ENCODE results near the gene PRKAB2. TPM values are rescaled to one million over a fixed set of nuclear protein-coding genes. Genes with fewer than 3 reads are reported as not detected.
"Not testable (repeated sequence)": the region's sequence is repeated elsewhere in the genome, so short reads cannot be mapped to it uniquely, and the experiment has no call there.

Gene PRKAB2
- total and polyA plus RNA-seq, 4 experiments from 2014 or later = 1.8 to 24.5 (median 11.5) TPM

- no peak overlapping the region for H3K27ac ChIP-seq (ENCODE audit: low read depth, low read length)
- H3K27me3 Mint-ChIP-seq = peaks cover 8 to 18% of the 10 kb centered on the region in 2 donors
- no peak for DNase-seq
- no peaks in the 10 kb centered on the region for H3K36me3 ChIP-seq (ENCODE audit: insufficient read depth, low read length)
- no peak overlapping the region for H3K4me3 Mint-ChIP-seq
- no peaks in the 10 kb centered on the region for H3K4me1 Mint-ChIP-seq
- no peaks in the 10 kb centered on the region for H3K36me3 Mint-ChIP-seq
- intact Hi-C loops (cut with micrococcal nuclease) = no loop called here
- H3K9me3 ChIP-seq (ENCODE audit: control insufficient read depth in 1 of 2, low read length in 2 of 2) = no peaks in the 10 kb centered on the region
- no peaks in the 10 kb centered on the region for H3K4me1 ChIP-seq (ENCODE audit: insufficient read depth, low read length)
- peaks cover 0 to 5% (median 0%) of the 10 kb centered on the region in 8 donors for H3K9me3 Mint-ChIP-seq
- CTCF ChIA-PET (ENCODE audit: partially characterized antibody) = no interaction called here
- no peak overlapping the region for H3K4me3 ChIP-seq (ENCODE audit: low read length in 2 of 2)
- H3K27ac Mint-ChIP-seq = no peak overlapping the region
- H3K27me3 ChIP-seq (ENCODE audit: insufficient read depth, low read length) = no peaks in the 10 kb centered on the region
- POLR2A ChIA-PET (ENCODE audit: partially characterized antibody) = no interaction called here
Observed at GRCh38 chr1:147129116-147129873, 43.0 kb downstream of the PRKAB2 start.

- Mint-ChIP-seq H3K36me3 (no peaks in the 10 kb centered on the region), H3K9me3 (peaks cover 0 to 6% (median 0%) of the 10 kb centered on the region in 8 donors), H3K4me3 (no peak overlapping the region), H3K27ac (no peak overlapping the region), H3K4me1 (no peaks in the 10 kb centered on the region), H3K27me3 (peaks cover 9 to 12% of the 10 kb centered on the region in 2 donors)
- H3K36me3 ChIP-seq (ENCODE audit: insufficient read depth, low read length) = no peaks in the 10 kb centered on the region
- no peak for DNase-seq
- H3K27me3 ChIP-seq (ENCODE audit: insufficient read depth, low read length) = no peaks in the 10 kb centered on the region
- H3K9me3 ChIP-seq (ENCODE audit: control insufficient read depth in 1 of 2, low read length in 2 of 2) = no peaks in the 10 kb centered on the region
- no peak overlapping the region for H3K27ac ChIP-seq (ENCODE audit: low read depth, low read length)
- ChIA-PET CTCF (ENCODE audit: partially characterized antibody) (no interaction called here), POLR2A (ENCODE audit: partially characterized antibody) (no interaction called here)
- H3K4me1 ChIP-seq (ENCODE audit: insufficient read depth, low read length) = no peaks in the 10 kb centered on the region
- H3K4me3 ChIP-seq (ENCODE audit: low read length in 2 of 2) = no peak overlapping the region
- intact Hi-C loops (cut with micrococcal nuclease) = no loop called here
Observed at GRCh38 chr1:147124266-147124665, 48.0 kb downstream of the PRKAB2 start.

GRCh38 chr1:147117109-147117508 is 55.2 kb downstream of the PRKAB2 start:
- H3K36me3 ChIP-seq (ENCODE audit: insufficient read depth, low read length) = no peaks in the 10 kb centered on the region
- no peak for DNase-seq
- ChIA-PET CTCF (ENCODE audit: partially characterized antibody) (no interaction called here), POLR2A (ENCODE audit: partially characterized antibody) (no interaction called here)
- no peaks in the 10 kb centered on the region for H3K9me3 ChIP-seq (ENCODE audit: control insufficient read depth in 1 of 2, low read length in 2 of 2)
- H3K4me3 Mint-ChIP-seq = no peak overlapping the region
- H3K27me3 Mint-ChIP-seq = peaks cover 3 to 4% of the 10 kb centered on the region in 2 donors
- no peaks in the 10 kb centered on the region for H3K4me1 ChIP-seq (ENCODE audit: insufficient read depth, low read length)
- H3K27ac ChIP-seq (ENCODE audit: low read depth, low read length) = no peak overlapping the region
- no peak overlapping the region for H3K27ac Mint-ChIP-seq
- no peaks in the 10 kb centered on the region for H3K36me3 Mint-ChIP-seq
- H3K4me3 ChIP-seq (ENCODE audit: low read length in 2 of 2) = no peak overlapping the region
- H3K4me1 Mint-ChIP-seq = no peaks in the 10 kb centered on the region
- H3K27me3 ChIP-seq (ENCODE audit: insufficient read depth, low read length) = no peaks in the 10 kb centered on the region
- intact Hi-C loops (cut with micrococcal nuclease) = no loop called here
- no peaks in the 10 kb centered on the region for H3K9me3 Mint-ChIP-seq

GRCh38 chr1:147115496-147115895 is 56.8 kb downstream of the PRKAB2 start:
- ChIA-PET CTCF (ENCODE audit: partially characterized antibody) (interaction anchor here (1.1 kb wide), 1 partner anchor 128 kb away, joined by 3 read pairs; no protein-coding TSS in a partner anchor), POLR2A (ENCODE audit: partially characterized antibody) (no interaction called here)
- no peak for DNase-seq
- Histone ChIP-seq H3K4me3 (ENCODE audit: low read length in 2 of 2) (no peak overlapping the region), H3K4me1 (ENCODE audit: insufficient read depth, low read length) (no peaks in the 10 kb centered on the region), H3K36me3 (ENCODE audit: insufficient read depth, low read length) (no peaks in the 10 kb centered on the region), H3K9me3 (ENCODE audit: control insufficient read depth in 1 of 2, low read length in 2 of 2) (no peaks in the 10 kb centered on the region), H3K27me3 (ENCODE audit: insufficient read depth, low read length) (no peaks in the 10 kb centered on the region), H3K27ac (ENCODE audit: low read depth, low read length) (no peak overlapping the region)
- no peak overlapping the region for H3K27ac Mint-ChIP-seq
- no peaks in the 10 kb centered on the region for H3K4me1 Mint-ChIP-seq
- peaks cover 3 to 4% of the 10 kb centered on the region in 2 donors for H3K27me3 Mint-ChIP-seq
- H3K4me3 Mint-ChIP-seq = no peak overlapping the region
- H3K36me3 Mint-ChIP-seq = no peaks in the 10 kb centered on the region
- intact Hi-C loops (cut with micrococcal nuclease) = no loop called here
- H3K9me3 Mint-ChIP-seq = no peaks in the 10 kb centered on the region

- POLR2A ChIA-PET (ENCODE audit: partially characterized antibody); H3K4me3 Mint-ChIP-seq; H3K4me1 Mint-ChIP-seq; H3K27me3 Mint-ChIP-seq; intact Hi-C loops (cut with micrococcal nuclease); H3K36me3 Mint-ChIP-seq; H3K27ac ChIP-seq (ENCODE audit: low read depth, low read length); H3K4me3 ChIP-seq (ENCODE audit: low read length in 2 of 2); H3K9me3 Mint-ChIP-seq; H3K27me3 ChIP-seq (ENCODE audit: insufficient read depth, low read length); H3K36me3 ChIP-seq (ENCODE audit: insufficient read depth, low read length); H3K9me3 ChIP-seq (ENCODE audit: control insufficient read depth in 1 of 2, low read length in 2 of 2); DNase-seq; CTCF ChIA-PET (ENCODE audit: partially characterized antibody); H3K4me1 ChIP-seq (ENCODE audit: insufficient read depth, low read length): not testable (repeated sequence)
- peak overlapping the region in 1 of 7 donors; percentile 31 for H3K27ac Mint-ChIP-seq
Observed at GRCh38 chr1:147115079-147115478, 57.2 kb downstream of the PRKAB2 start.

GRCh38 chr1:147114353-147114752 is 57.9 kb downstream of the PRKAB2 start:
- CTCF ChIA-PET (ENCODE audit: partially characterized antibody); H3K27me3 ChIP-seq (ENCODE audit: insufficient read depth, low read length); H3K36me3 Mint-ChIP-seq; H3K4me3 ChIP-seq (ENCODE audit: low read length in 2 of 2); H3K4me1 Mint-ChIP-seq; H3K9me3 Mint-ChIP-seq; POLR2A ChIA-PET (ENCODE audit: partially characterized antibody); H3K27ac ChIP-seq (ENCODE audit: low read depth, low read length); DNase-seq; H3K36me3 ChIP-seq (ENCODE audit: insufficient read depth, low read length); intact Hi-C loops (cut with micrococcal nuclease); H3K9me3 ChIP-seq (ENCODE audit: control insufficient read depth in 1 of 2, low read length in 2 of 2); H3K27ac Mint-ChIP-seq; H3K4me3 Mint-ChIP-seq; H3K27me3 Mint-ChIP-seq; H3K4me1 ChIP-seq (ENCODE audit: insufficient read depth, low read length): not testable (repeated sequence)

GRCh38 chr1:147111381-147112130 is 60.7 kb downstream of the PRKAB2 start:
- Histone ChIP-seq H3K4me3 (ENCODE audit: low read length in 2 of 2) (no peak overlapping the region), H3K27me3 (ENCODE audit: insufficient read depth, low read length) (no peaks in the 10 kb centered on the region), H3K27ac (ENCODE audit: low read depth, low read length) (no peak overlapping the region), H3K4me1 (ENCODE audit: insufficient read depth, low read length) (no peaks in the 10 kb centered on the region), H3K36me3 (ENCODE audit: insufficient read depth, low read length) (no peaks in the 10 kb centered on the region), H3K9me3 (ENCODE audit: control insufficient read depth in 1 of 2, low read length in 2 of 2) (no peaks in the 10 kb centered on the region)
- intact Hi-C loops (cut with micrococcal nuclease) = no loop called here
- Mint-ChIP-seq H3K4me1 (no peaks in the 10 kb centered on the region), H3K9me3 (no peaks in the 10 kb centered on the region), H3K36me3 (no peaks in the 10 kb centered on the region), H3K27ac (no peak overlapping the region), H3K27me3 (peaks cover 4 to 9% of the 10 kb centered on the region in 2 donors), H3K4me3 (no peak overlapping the region)
- POLR2A ChIA-PET (ENCODE audit: partially characterized antibody) = interaction anchor here (1.8 kb wide), 1 partner anchor 27 kb away, joined by 4 read pairs; no protein-coding TSS in a partner anchor
- CTCF ChIA-PET (ENCODE audit: partially characterized antibody) = no interaction called here
- DNase-seq = no peak
